ENCODE data around the gene ZNF444. TPM values are rescaled to one million over a fixed set of nuclear protein-coding genes. Genes with fewer than 3 reads are reported as not detected.

ZNF444 gene
- total and polyA plus RNA-seq, 2 donors (not counting 1 experiment from before 2014, with no cell fraction given), result 24.1 to 37.7 TPM

GRCh38 chr19:56098731-56099568, 42.1 kb upstream of the ZNF444 start:
- Mint-ChIP-seq H3K4me1 (peaks cover 4% of the 10 kb centered on the region), H3K9me3 (ENCODE audit: insufficient read depth) (no peaks in the 10 kb centered on the region), H3K4me3 (no peak overlapping the region), H3K27ac (no peak overlapping the region), H3K27me3 (no peaks in the 10 kb centered on the region)
- ATAC-seq (ENCODE audit: low read depth) (no peak), DNase-seq (no peak)
- Histone ChIP-seq H3K9ac (ENCODE audit: low read length) (no peak overlapping the region), H3K4me2 (replicated peaks; ENCODE audit: low read depth, low read length, poor library complexity, severe bottlenecking) (no peak overlapping the region), H3K9me3 (ENCODE audit: control extremely low read depth in 1 of 3, control insufficient read depth in 2 of 3, insufficient read depth in 1 of 3, low read length in 2 of 3) (no peaks in the 10 kb centered on the region), H3K27ac (ENCODE audit: low read length in 2 of 2) (no peak overlapping the region), H3K79me2 (ENCODE audit: control insufficient read depth, insufficient read depth, low read length) (peaks cover 68% of the 10 kb centered on the region), H3K4me3 (ENCODE audit: control extremely low read depth in 1 of 5, extremely low read depth in 1 of 5, insufficient read depth in 1 of 5, low read depth in 2 of 5, low read length in 4 of 5) (no peak overlapping the region), H4K20me1 (ENCODE audit: control insufficient read depth, insufficient read depth, low read length, poor library complexity, severe bottlenecking) (peaks cover 82% of the 10 kb centered on the region), H2AFZ (ENCODE audit: insufficient read depth, low read depth, low read length, poor library complexity, severe bottlenecking) (no peak overlapping the region), H3K36me3 (replicated peaks in 1 of 2; ENCODE audit: control extremely low read depth in 1 of 2, control insufficient read depth in 1 of 2, extremely low read depth in 1 of 2, insufficient read depth in 2 of 2, low read length in 1 of 2) (peaks cover 0 to 48% of the 10 kb centered on the region in 2 experiments), H3K27me3 (replicated peaks in 1 of 4; ENCODE audit: control extremely low read depth in 1 of 4, control insufficient read depth in 3 of 4, insufficient read depth in 4 of 4, low read length in 3 of 4) (no peaks in the 10 kb centered on the region), H3K4me1 (ENCODE audit: control insufficient read depth in 2 of 2, insufficient read depth in 2 of 2, low read length in 2 of 2) (no peaks in the 10 kb centered on the region)
- CTCF ChIA-PET, result no interaction called here
- POLR2A ChIA-PET, result no interaction called here
- 98% methylated on average over 30 of the region's 34 CpGs for WGBS (ENCODE audit: insufficient coverage)
- no peak for TF ChIP-seq CTCF (IDR thresholded peaks at IDR 0.05)
- TF ChIP-seq EZH2 (IDR thresholded peaks at IDR 0.05; ENCODE audit: borderline replicate concordance, insufficient read depth, low read depth, low read length, poor library complexity, severe bottlenecking), result no peak
- intact Hi-C loops (cut with micrococcal nuclease), result no loop called here
